Left lobe of liver (tissue), 2 donors: Measurements from ENCODE around the gene EIF4G3. TPM values are rescaled to one million over a fixed set of nuclear protein-coding genes. Genes with fewer than 3 reads are reported as not detected.

ENCODE experiments used
- ATAC-seq: fragments of 200-7000 bp; cut with Tn5 transposase; one replicate; pipeline ENCODE4 v1.9.1; 2020; ENCODE audit warnings: mild to moderate bottlenecking, moderate library complexity
- DNase-seq: peaks from one replicate; pipeline ENCODE4 v3.0.0-alpha.2; 2020; ENCODE audit warnings: low spot score
- total RNA-seq: library from RNA; stranded (reverse); gene quantifications from one replicate; pipeline ENCODE4 v1.2.1, GENCODE V29; 2021
- donor health status: DM: no; HTN: no; CAD: no; lungs with moderate emphysema.
- donor health status: DM: no; HTN: yes; CAD: no.

EIF4G3 gene
- total RNA-seq, 1 donor from 2014 or later, result 17.1 TPM

- DNase-seq (peak; percentile 85), ATAC-seq (peak; percentile 83)
Observed at GRCh38 chr1:20787029-20787839, 389.5 kb downstream of the EIF4G3 start, which contains the start of gene HP1BP3. Gene HP1BP3, minus strand, starts transcription at chr1:20787307. Its CDS starts 6,867 bp downstream, at chr1:20780440.

- peak; percentile 97 for DNase-seq
- peak; percentile 87 for ATAC-seq
Observed at GRCh38 chr1:20786253-20787028, 390.3 kb downstream of the EIF4G3 start.

- ATAC-seq (peak; percentile 1), DNase-seq (no peak)
Observed at GRCh38 chr1:20785907-20786252, 390.8 kb downstream of the EIF4G3 start.

GRCh38 chr1:20775700-20776099 is 401.0 kb downstream of the EIF4G3 start:
- DNase-seq, result no peak
- ATAC-seq, result no peak

GRCh38 chr1:20771780-20772179 is 404.9 kb downstream of the EIF4G3 start:
- no peak for ATAC-seq
- no peak for DNase-seq

- no peak for ATAC-seq
- no peak for DNase-seq
Observed at GRCh38 chr1:20770314-20771087, 406.2 kb downstream of the EIF4G3 start.

- DNase-seq, result no peak
- no peak for ATAC-seq
Observed at GRCh38 chr1:20767271-20767670, 409.4 kb downstream of the EIF4G3 start.

GRCh38 chr1:20763417-20763816 is 413.3 kb downstream of the EIF4G3 start:
- ATAC-seq (no peak), DNase-seq (no peak)

- ATAC-seq (no peak), DNase-seq (no peak)
Observed at GRCh38 chr1:20760322-20760721, 416.4 kb downstream of the EIF4G3 start.

Other genes with a start within 250 kb of the EIF4G3 start
- gene ECE1, start 113.6 kb upstream of the EIF4G3 start, total RNA-seq, result 58.0 TPM